GM12878 (cell line): ENCODE measurements around the gene PIAS1. TPM values are rescaled to one million over a fixed set of nuclear protein-coding genes. Genes with fewer than 3 reads are reported as not detected.

Experiments used
- ATF7 ChIP-seq: fragments of 450-650 bp; IDR thresholded peaks from 2 replicates; pipeline ENCODE4 v1.6.1; 2016; ENCODE audit warnings: low read depth, mild to moderate bottlenecking
- CBFB ChIP-seq: IDR thresholded peaks from 2 replicates; pipeline ENCODE4 v1.6.1; 2016; ENCODE audit warnings: antibody characterized with exemption, low read depth
- ETV6 ChIP-seq, 2 experiments: fragments of 450-650 bp in 1 of 2; IDR thresholded peaks in 1 of 2; conservative IDR thresholded peaks in 1 of 2; 2 replicates each; pipeline ENCODE4 v1.6.1; 2014; ENCODE audit warnings: antibody characterized with exemption in 1 of 2, borderline replicate concordance in 1 of 2, low read depth in 1 of 2, mild to moderate bottlenecking in 1 of 2, moderate library complexity in 1 of 2
- FOXK2 ChIP-seq: fragments of 450-650 bp; IDR thresholded peaks from 2 replicates; pipeline ENCODE4 v1.6.1; 2017; ENCODE audit warnings: mild to moderate bottlenecking, moderate library complexity
- FOXM1 ChIP-seq: IDR thresholded peaks from 2 replicates; pipeline ENCODE4 v1.6.1; 2012; ENCODE audit warnings: low read depth, mild to moderate bottlenecking, inconsistent platforms, low read length, moderate library complexity
- HDAC6 ChIP-seq: fragments of 200-600 bp; sonication (generic); IDR thresholded peaks from one replicate; pipeline ENCODE4 v1.8.0; 2017; ENCODE audit warnings: antibody characterized with exemption; ENCODE audit not compliant: unreplicated experiment
- IKZF1 ChIP-seq: fragments of 450-650 bp; conservative IDR thresholded peaks from 2 replicates; pipeline ENCODE4 v1.6.1; 2017; ENCODE audit warnings: antibody characterized with exemption, mild to moderate bottlenecking
- IKZF2 ChIP-seq, 2 experiments: fragments of 450-650 bp; IDR thresholded peaks; 2 replicates each; pipeline ENCODE4 v1.6.1; 2017; ENCODE audit warnings: mild to moderate bottlenecking in 2 of 2, moderate library complexity in 2 of 2
- IRF4 ChIP-seq: IDR thresholded peaks from 2 replicates; pipeline ENCODE4 v1.6.1; 2011; ENCODE audit warnings: low read depth, low read length
- KAT2A ChIP-seq: conservative IDR thresholded peaks from 2 replicates; pipeline ENCODE4 v1.6.1; 2011; ENCODE audit warnings: low read depth, low read length; ENCODE audit not compliant: control insufficient read depth
- NFIC ChIP-seq: IDR thresholded peaks from 2 replicates; pipeline ENCODE4 v1.6.1; 2012; ENCODE audit warnings: low read depth, mild to moderate bottlenecking, inconsistent platforms, low read length, moderate library complexity
- NFYA ChIP-seq: IDR thresholded peaks from 2 replicates; pipeline ENCODE4 v1.6.1; 2011; ENCODE audit warnings: low read depth, mild to moderate bottlenecking, low read length, improper control_type of control experiment, borderline replicate concordance
- RCOR1 ChIP-seq: conservative IDR thresholded peaks from 2 replicates; pipeline ENCODE4 v1.6.1; 2012; ENCODE audit warnings: low read depth, low read length, improper control_type of control experiment
- SREBF1 ChIP-seq: IDR thresholded peaks from 2 replicates; pipeline ENCODE4 v1.6.1; 2012; ENCODE audit warnings: mild to moderate bottlenecking, low read length
- STAT3 ChIP-seq: IDR thresholded peaks from 2 replicates; pipeline ENCODE4 v1.6.1; 2011; ENCODE audit warnings: low read depth, low read length, improper control_type of control experiment
- TAF1 ChIP-seq: IDR thresholded peaks from 2 replicates; pipeline ENCODE4 v1.6.1; 2011; ENCODE audit warnings: mild to moderate bottlenecking, low read depth, low read length, borderline replicate concordance
- TBL1XR1 ChIP-seq: IDR thresholded peaks from 2 replicates; pipeline ENCODE4 v1.6.1; 2012; ENCODE audit warnings: low read depth, low read length, improper control_type of control experiment
- TCF3 ChIP-seq: IDR thresholded peaks from 2 replicates; pipeline ENCODE4 v1.6.1; 2012; ENCODE audit warnings: low read depth, mild to moderate bottlenecking, low read length, borderline replicate concordance; ENCODE audit not compliant: insufficient read depth
- YY1 ChIP-seq: IDR thresholded peaks from 2 replicates; pipeline ENCODE4 v1.6.1; 2011; ENCODE audit warnings: low read depth, mild to moderate bottlenecking, low read length
- ZBTB11 ChIP-seq: fragments of 450-650 bp; formaldehyde crosslinking; IDR thresholded peaks from 2 replicates; pipeline ENCODE4 v1.5.0; 2022; ENCODE audit warnings: mild to moderate bottlenecking, missing genetic modification characterization
- ZNF384 ChIP-seq: IDR thresholded peaks from 2 replicates; pipeline ENCODE4 v1.6.1; 2012; ENCODE audit warnings: low read depth, mild to moderate bottlenecking, low read length, improper control_type of control experiment, borderline replicate concordance
- polyA plus RNA-seq, 11 experiments: library from polyadenylated mRNA; depleted of rRNA in 4 of 11; unstranded in 6 of 11; stranded (reverse) in 5 of 11; fragments of >200 nt; fragmentation: Nextera tagmentation in 4 of 11; fragmentation: Illumina TruSeq in 1 of 11; extraction: Ambion mirVana in 4 of 11; extraction: Trizol in 1 of 11; gene quantifications; 1 replicate in 1 of 11; 2 replicates in 10 of 11; pipeline versions ENCODE4 v1.2.1 to v1.2.3, GENCODE V29; 2011 to 2016; ENCODE audit warnings: inconsistent platforms in 2 of 11, missing spikeins in 2 of 11, low read depth in 1 of 11
- total RNA-seq, 4 experiments: library from RNA; depleted of rRNA in 3 of 4; stranded (reverse); fragments of >200 nt in 3 of 4; fragmentation: Illumina TruSeq in 1 of 4; extraction: Trizol in 1 of 4; gene quantifications; 2 replicates each; pipeline versions ENCODE4 v1.2.1 to v1.2.3, GENCODE V29; 2013 to 2021
- TF ChIP-seq, protein P1 (sequence below): fragments of 450-650 bp; IDR thresholded peaks from 2 replicates; pipeline ENCODE4 v1.6.1; 2016; ENCODE audit warnings: mild to moderate bottlenecking, moderate library complexity, borderline replicate concordance

Gene PIAS1
- total and polyA plus RNA-seq, 10 of the 15 experiments (the other 5 are each of a cell fraction or from before 2014, with no cell fraction given): 20.2 to 96.3 (median 37.0) TPM

DNA sequence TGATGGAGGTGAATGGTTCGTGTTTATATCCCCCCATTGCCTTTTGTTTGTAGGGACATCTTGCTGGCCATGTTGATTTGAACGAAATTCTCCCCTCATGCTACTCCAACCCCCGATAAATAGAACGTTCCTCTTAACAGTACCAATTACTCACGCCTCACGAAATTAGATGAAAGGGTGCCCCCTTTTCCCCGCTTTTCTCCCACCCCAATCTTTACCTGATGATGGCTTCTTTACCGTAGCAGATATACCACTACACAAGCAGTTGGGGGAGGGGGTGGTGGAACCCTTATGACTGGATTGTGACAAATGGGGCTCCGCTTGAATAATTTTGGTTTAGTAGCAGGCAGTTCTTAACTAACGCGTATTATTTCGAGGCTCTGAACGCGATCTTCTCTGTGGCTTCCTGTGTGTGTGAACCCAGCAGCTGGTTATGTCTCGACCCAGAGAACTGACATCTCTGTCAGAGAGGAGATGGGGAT, 1.1 kb downstream of the PIAS1 start (continued):
- no peak for TF ChIP-seq ZBTB11
- TF ChIP-seq ATF7: peak; percentile 65; the same call in 1 of the 2 replicates
- no peak for TF ChIP-seq SREBF1
- no peak for TF ChIP-seq FOXK2
- peak; percentile 65; the same call in 1 of the 2 replicates for TF ChIP-seq CBFB
- TF ChIP-seq ZNF384: no peak
- TF ChIP-seq IRF4: peak; percentile 69; the same call in 1 of the 2 replicates
- TF ChIP-seq IKZF2 (IDR thresholded peaks at IDR 0.05): peak in 1 of 2 experiments; percentile 30; a peak in 1 of 4 replicates
- no peak for TF ChIP-seq ETV6 (conservative IDR thresholded peaks at IDR 0.05 in 1 of 2, IDR thresholded peaks at IDR 0.05 in 1 of 2; ENCODE audit: borderline replicate concordance in 1 of 2, low read depth in 1 of 2)
- TF ChIP-seq TAF1: peak; percentile 77; the same call in 1 of the 2 replicates
- peak; percentile 43; the same call in 1 of the 2 replicates for TF ChIP-seq TBL1XR1
- no peak; the same call in 1 of the 2 replicates for TF ChIP-seq IKZF1
- TF ChIP-seq NFYA: no peak
- TF ChIP-seq RCOR1: no peak
- TF ChIP-seq FOXM1: 0 out of 2 replicates have a peak, but pooled peaks have one; percentile 48
- no peak for TF ChIP-seq STAT3
- peak; percentile 55; the same call in 1 of the 2 replicates for TF ChIP-seq TCF3
- no peak for TF ChIP-seq KAT2A
- TF ChIP-seq, protein P1, sequence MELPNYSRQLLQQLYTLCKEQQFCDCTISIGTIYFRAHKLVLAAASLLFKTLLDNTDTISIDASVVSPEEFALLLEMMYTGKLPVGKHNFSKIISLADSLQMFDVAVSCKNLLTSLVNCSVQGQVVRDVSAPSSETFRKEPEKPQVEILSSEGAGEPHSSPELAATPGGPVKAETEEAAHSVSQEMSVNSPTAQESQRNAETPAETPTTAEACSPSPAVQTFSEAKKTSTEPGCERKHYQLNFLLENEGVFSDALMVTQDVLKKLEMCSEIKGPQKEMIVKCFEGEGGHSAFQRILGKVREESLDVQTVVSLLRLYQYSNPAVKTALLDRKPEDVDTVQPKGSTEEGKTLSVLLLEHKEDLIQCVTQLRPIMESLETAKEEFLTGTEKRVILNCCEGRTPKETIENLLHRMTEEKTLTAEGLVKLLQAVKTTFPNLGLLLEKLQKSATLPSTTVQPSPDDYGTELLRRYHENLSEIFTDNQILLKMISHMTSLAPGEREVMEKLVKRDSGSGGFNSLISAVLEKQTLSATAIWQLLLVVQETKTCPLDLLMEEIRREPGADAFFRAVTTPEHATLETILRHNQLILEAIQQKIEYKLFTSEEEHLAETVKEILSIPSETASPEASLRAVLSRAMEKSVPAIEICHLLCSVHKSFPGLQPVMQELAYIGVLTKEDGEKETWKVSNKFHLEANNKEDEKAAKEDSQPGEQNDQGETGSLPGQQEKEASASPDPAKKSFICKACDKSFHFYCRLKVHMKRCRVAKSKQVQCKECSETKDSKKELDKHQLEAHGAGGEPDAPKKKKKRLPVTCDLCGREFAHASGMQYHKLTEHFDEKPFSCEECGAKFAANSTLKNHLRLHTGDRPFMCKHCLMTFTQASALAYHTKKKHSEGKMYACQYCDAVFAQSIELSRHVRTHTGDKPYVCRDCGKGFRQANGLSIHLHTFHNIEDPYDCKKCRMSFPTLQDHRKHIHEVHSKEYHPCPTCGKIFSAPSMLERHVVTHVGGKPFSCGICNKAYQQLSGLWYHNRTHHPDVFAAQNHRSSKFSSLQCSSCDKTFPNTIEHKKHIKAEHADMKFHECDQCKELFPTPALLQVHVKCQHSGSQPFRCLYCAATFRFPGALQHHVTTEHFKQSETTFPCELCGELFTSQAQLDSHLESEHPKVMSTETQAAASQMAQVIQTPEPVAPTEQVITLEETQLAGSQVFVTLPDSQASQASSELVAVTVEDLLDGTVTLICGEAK: no peak
- TF ChIP-seq NFIC: peak; percentile 64
- no peak for TF ChIP-seq HDAC6
- peak; percentile 56; the same call in 1 of the 2 replicates for TF ChIP-seq YY1
